Mesendoderm (in vitro differentiated cells): Measurements from ENCODE around the gene HSPB7.
"Not testable (repeated sequence)": the region's sequence is repeated elsewhere in the genome, so short reads cannot be mapped to it uniquely, and the experiment has no call there.

Experiments
- DNase-seq: peaks from one replicate; pipeline ENCODE4 v3.0.0; 2013
- H2AK5ac ChIP-seq: 2 replicates; pipeline ENCODE4 v1.6.1; 2013; ENCODE audit warnings: low read length, inconsistent platforms
- H2BK120ac ChIP-seq: 2 replicates; pipeline ENCODE4 v1.6.1; 2013; ENCODE audit warnings: low read depth, mild to moderate bottlenecking, low read length, moderate library complexity, mixed read lengths
- H2BK15ac ChIP-seq: replicated peaks from 2 replicates; pipeline ENCODE4 v1.6.1; 2013; ENCODE audit warnings: low read depth, mild to moderate bottlenecking, moderate library complexity
- H2BK5ac ChIP-seq: 2 replicates; pipeline ENCODE4 v1.6.1; 2013; ENCODE audit warnings: low read length, inconsistent platforms
- H3K18ac ChIP-seq: 2 replicates; pipeline ENCODE4 v1.6.1; 2013; ENCODE audit warnings: mild to moderate bottlenecking, low read length, mixed read lengths
- H3K23ac ChIP-seq: one replicate; pipeline ENCODE4 v1.6.1; 2013; ENCODE audit warnings: low read length
- H3K27ac ChIP-seq: 2 replicates; pipeline ENCODE4 v1.5.1; 2013; ENCODE audit warnings: low read depth, mild to moderate bottlenecking, inconsistent platforms, low read length, moderate library complexity
- H3K27me3 ChIP-seq: 2 replicates; pipeline ENCODE4 v1.6.1; 2013; ENCODE audit warnings: low read length, control low read depth, mild to moderate bottlenecking, inconsistent platforms; ENCODE audit not compliant: insufficient read depth, poor library complexity
- H3K36me3 ChIP-seq: 2 replicates; pipeline ENCODE4 v1.6.1; 2013; ENCODE audit warnings: low read length, inconsistent platforms; ENCODE audit not compliant: control insufficient read depth, insufficient read depth
- H3K4ac ChIP-seq: one replicate; pipeline ENCODE4 v1.6.1; 2013; ENCODE audit warnings: low read depth, mild to moderate bottlenecking, low read length, moderate library complexity
- H3K4me1 ChIP-seq: 2 replicates; pipeline ENCODE4 v1.6.1; 2013; ENCODE audit warnings: low read depth, low read length, inconsistent platforms; ENCODE audit not compliant: control insufficient read depth
- H3K4me2 ChIP-seq: 2 replicates; pipeline ENCODE4 v1.6.1; 2013; ENCODE audit warnings: low read length
- H3K4me3 ChIP-seq: 2 replicates; pipeline ENCODE4 v1.5.1; 2013; ENCODE audit warnings: mild to moderate bottlenecking, low read length
- H3K56ac ChIP-seq: one replicate; pipeline ENCODE4 v1.6.1; 2013; ENCODE audit warnings: low read length
- H3K79me1 ChIP-seq: 2 replicates; pipeline ENCODE4 v1.6.1; 2013; ENCODE audit warnings: low read length, inconsistent platforms
- H3K79me2 ChIP-seq: 2 replicates; pipeline ENCODE4 v1.6.1; 2013; ENCODE audit warnings: mild to moderate bottlenecking, low read length; ENCODE audit not compliant: control insufficient read depth, insufficient read depth
- H3K9ac ChIP-seq: 2 replicates; pipeline ENCODE4 v1.6.1; 2013; ENCODE audit warnings: low read length, inconsistent platforms
- H4K5ac ChIP-seq: one replicate; pipeline ENCODE4 v1.6.1; 2013; ENCODE audit warnings: low read length
- H4K8ac ChIP-seq: one replicate; pipeline ENCODE4 v1.6.1; 2013; ENCODE audit warnings: low read depth, mild to moderate bottlenecking, control low read depth, low read length, moderate library complexity
- WGBS: extraction: QIAGEN DNeasy Blood & Tissue Kit; methylation state at CpG from one replicate; pipeline ENCODE4 v1.1.7; 2013; ENCODE audit warnings: low lambda C conversion rate, missing lambda C conversion rate; ENCODE audit not compliant: insufficient coverage; ENCODE audit errors: extremely low coverage; 5-methylcytosine and 5-hydroxymethylcytosine counted together

The HSPB7 gene

GRCh38 chr1:16006552-16007485 is 11.0 kb downstream of the HSPB7 start:
- Histone ChIP-seq H3K79me2 (no peaks in the 10 kb centered on the region), H3K4me1 (no peaks in the 10 kb centered on the region), H3K4ac (no peak overlapping the region), H3K9ac (no peak overlapping the region), H4K8ac (no peak overlapping the region), H2BK120ac (no peak overlapping the region), H3K27me3 (no peaks in the 10 kb centered on the region), H2BK5ac (no peak overlapping the region), H3K79me1 (no peaks in the 10 kb centered on the region), H3K27ac (no peak overlapping the region), H3K56ac (no peak overlapping the region), H3K18ac (no peak overlapping the region), H2BK15ac (no peak overlapping the region), H3K23ac (peak overlapping the region; percentile 66), H3K4me2 (no peak overlapping the region), H2AK5ac (no peak overlapping the region), H3K4me3 (no peak overlapping the region), H4K5ac (no peak overlapping the region), H3K36me3 (no peaks in the 10 kb centered on the region)
- DNase-seq = peak; percentile 48
- no CpG with 5 or more reads among the region's 9 CpGs for WGBS

- Histone ChIP-seq H3K4me3 (no peak overlapping the region), H3K27ac (no peak overlapping the region), H3K4me1 (no peaks in the 10 kb centered on the region), H3K4ac (no peak overlapping the region), H2AK5ac (no peak overlapping the region), H3K9ac (no peak overlapping the region), H3K79me2 (no peaks in the 10 kb centered on the region), H3K4me2 (no peak overlapping the region), H3K36me3 (no peaks in the 10 kb centered on the region), H3K18ac (no peak overlapping the region), H2BK15ac (no peak overlapping the region), H2BK5ac (no peak overlapping the region), H3K27me3 (no peaks in the 10 kb centered on the region), H4K8ac (no peak overlapping the region), H3K56ac (no peak overlapping the region), H3K23ac (no peak overlapping the region), H4K5ac (no peak overlapping the region), H2BK120ac (no peak overlapping the region), H3K79me1 (no peaks in the 10 kb centered on the region)
- no CpG with 5 or more reads among the region's 11 CpGs for WGBS
- no peak for DNase-seq
Observed at GRCh38 chr1:16006010-16006409, 11.8 kb downstream of the HSPB7 start.

- DNase-seq = no peak
- Histone ChIP-seq H2BK120ac (no peak overlapping the region), H3K4ac (no peak overlapping the region), H3K9ac (no peak overlapping the region), H3K18ac (no peak overlapping the region), H2BK5ac (no peak overlapping the region), H3K79me2 (no peaks in the 10 kb centered on the region), H3K56ac (no peak overlapping the region), H3K79me1 (no peaks in the 10 kb centered on the region), H3K4me2 (no peak overlapping the region), H3K27ac (no peak overlapping the region), H4K8ac (no peak overlapping the region), H3K36me3 (no peaks in the 10 kb centered on the region), H4K5ac (no peak overlapping the region), H3K4me3 (no peak overlapping the region), H2BK15ac (no peak overlapping the region), H2AK5ac (no peak overlapping the region), H3K4me1 (no peaks in the 10 kb centered on the region), H3K27me3 (no peaks in the 10 kb centered on the region), H3K23ac (no peak overlapping the region)
- no CpG with 5 or more reads among the region's 5 CpGs for WGBS
Observed at GRCh38 chr1:16005597-16005996, 12.2 kb downstream of the HSPB7 start.

GRCh38 chr1:16001274-16001673 is 16.6 kb downstream of the HSPB7 start:
- not testable (repeated sequence) for H3K36me3 ChIP-seq, H2BK120ac ChIP-seq, H2BK5ac ChIP-seq, DNase-seq, H3K4me2 ChIP-seq, H2BK15ac ChIP-seq, H3K56ac ChIP-seq, H3K79me1 ChIP-seq, H3K18ac ChIP-seq, H3K23ac ChIP-seq, H3K4me3 ChIP-seq, H4K8ac ChIP-seq, H3K9ac ChIP-seq, H3K79me2 ChIP-seq, H3K27me3 ChIP-seq, H3K27ac ChIP-seq, H3K4me1 ChIP-seq, H4K5ac ChIP-seq, H2AK5ac ChIP-seq, H3K4ac ChIP-seq
- WGBS = no CpG with 5 or more reads among the region's 10 CpGs

- Histone ChIP-seq H3K27ac (no peak overlapping the region), H2BK120ac (no peak overlapping the region), H3K36me3 (no peaks in the 10 kb centered on the region), H3K4me2 (no peak overlapping the region), H3K23ac (no peak overlapping the region), H3K9ac (no peak overlapping the region), H3K79me1 (no peaks in the 10 kb centered on the region), H3K56ac (no peak overlapping the region), H3K4ac (no peak overlapping the region), H4K5ac (no peak overlapping the region), H4K8ac (no peak overlapping the region), H3K18ac (no peak overlapping the region), H2AK5ac (no peak overlapping the region), H3K4me3 (no peak overlapping the region), H2BK15ac (no peak overlapping the region), H3K27me3 (no peaks in the 10 kb centered on the region), H3K79me2 (no peaks in the 10 kb centered on the region), H3K4me1 (no peaks in the 10 kb centered on the region), H2BK5ac (no peak overlapping the region)
- DNase-seq = no peak
- WGBS = no CpG with 5 or more reads among the region's 11 CpGs
Observed at GRCh38 chr1:15998929-15999328, 18.9 kb downstream of the HSPB7 start.
